GM12874 (cell line): ENCODE data around the gene GAL3ST1.

ENCODE experiments used
- CTCF ChIP-seq: IDR thresholded peaks from 2 replicates; pipeline ENCODE4 v1.5.1; 2011; ENCODE audit warnings: low read depth, mild to moderate bottlenecking, control low read depth, low read length, moderate library complexity; ENCODE audit not compliant: insufficient read depth

GAL3ST1 gene

GRCh38 chr22:30560643-30561202 is 13.7 kb downstream of the GAL3ST1 start:
- TF ChIP-seq CTCF, result peak; percentile 39; the same call in 1 of the 2 replicates

GRCh38 chr22:30559889-30560288 is 14.6 kb downstream of the GAL3ST1 start:
- no peak for TF ChIP-seq CTCF

GRCh38 chr22:30557243-30557642 is 17.2 kb downstream of the GAL3ST1 start:
- no peak for TF ChIP-seq CTCF

GRCh38 chr22:30556388-30556787 is 18.1 kb downstream of the GAL3ST1 start:
- 0 out of 2 replicates have a peak, but pooled peaks have one; percentile 6 for TF ChIP-seq CTCF

- TF ChIP-seq CTCF, result no peak
Measured at GRCh38 chr22:30555282-30556210, 18.9 kb downstream of the GAL3ST1 start.

- no peak for TF ChIP-seq CTCF
Measured at GRCh38 chr22:30553971-30554370, 20.5 kb downstream of the GAL3ST1 start.

GRCh38 chr22:30552719-30553118 is 21.7 kb downstream of the GAL3ST1 start:
- TF ChIP-seq CTCF, result no peak
